Keratinocyte (primary cell): ENCODE data around the gene FOXI1. TPM values are rescaled to one million over a fixed set of nuclear protein-coding genes. Genes with fewer than 3 reads are reported as not detected.

ENCODE experiments used
- DNase-seq: peaks from one replicate; pipeline ENCODE4 v3.0.0-alpha.2; 2011; ENCODE audit warnings: low read depth, missing footprints, low spot score
- FAIRE-seq: peaks from 2 replicates; lab custom pipeline; 2011; peaks lifted over from hg19 to GRCh38; lab: Jason Lieb, UNC
- H2AFZ ChIP-seq: 2 replicates; pipeline ENCODE4 v1.6.0; 2012; ENCODE audit warnings: low read length, control low read depth, inconsistent platforms; ENCODE audit not compliant: control insufficient read depth
- H3K27ac ChIP-seq: 2 replicates; pipeline ENCODE4 v1.5.1; 2011; ENCODE audit warnings: low read length; ENCODE audit not compliant: control insufficient read depth, insufficient read depth
- H3K27me3 ChIP-seq: 3 replicates; pipeline ENCODE4 v1.6.0; 2011; ENCODE audit warnings: low read length; ENCODE audit not compliant: control insufficient read depth, insufficient read depth; ENCODE audit errors: extremely low read depth
- H3K36me3 ChIP-seq, 2 experiments: 2 replicates in 1 of 2; 3 replicates in 1 of 2; pipeline ENCODE4 v1.5.1; 2011; ENCODE audit warnings: low read length in 2 of 2, mild to moderate bottlenecking in 1 of 2; ENCODE audit not compliant: control insufficient read depth in 2 of 2, insufficient read depth in 2 of 2; ENCODE audit errors: extremely low read depth in 1 of 2
- H3K4me1 ChIP-seq: 3 replicates; pipeline ENCODE4 v1.5.1; 2011; ENCODE audit warnings: low read length; ENCODE audit not compliant: control insufficient read depth, insufficient read depth; ENCODE audit errors: extremely low read depth
- H3K4me2 ChIP-seq: 3 replicates; pipeline ENCODE4 v1.6.0; 2011; ENCODE audit warnings: low read depth, low read length; ENCODE audit not compliant: control insufficient read depth, insufficient read depth; ENCODE audit errors: extremely low read depth
- H3K4me3 ChIP-seq, 3 experiments: fragments of 200-600 bp in 1 of 3; sonication (generic) in 1 of 3; 2 replicates in 2 of 3; 3 replicates in 1 of 3; pipeline ENCODE4 v1.5.1; 2011 to 2016; ENCODE audit warnings: low read length in 3 of 3, mild to moderate bottlenecking in 3 of 3, control low read depth in 2 of 3, inconsistent platforms in 1 of 3, low read depth in 1 of 3, mixed read lengths in 1 of 3, mixed run types in 1 of 3, moderate library complexity in 1 of 3; ENCODE audit not compliant: control insufficient read depth in 2 of 3, insufficient read depth in 2 of 3; ENCODE audit errors: extremely low read depth in 1 of 3
- H3K79me2 ChIP-seq: 2 replicates; pipeline ENCODE4 v1.6.0; 2012; ENCODE audit warnings: low read length; ENCODE audit not compliant: control insufficient read depth, insufficient read depth
- H3K9ac ChIP-seq: 3 replicates; pipeline ENCODE4 v1.6.0; 2011; ENCODE audit warnings: low read length; ENCODE audit not compliant: control insufficient read depth, insufficient read depth; ENCODE audit errors: extremely low read depth
- H3K9me1 ChIP-seq: 3 replicates; pipeline ENCODE4 v1.6.0; 2011; ENCODE audit warnings: low read length; ENCODE audit not compliant: control insufficient read depth, insufficient read depth; ENCODE audit errors: extremely low read depth
- H3K9me3 ChIP-seq: 2 replicates; pipeline ENCODE4 v1.5.1; 2012; ENCODE audit warnings: low read depth, low read length; ENCODE audit not compliant: control insufficient read depth
- H4K20me1 ChIP-seq: 3 replicates; pipeline ENCODE4 v1.6.0; 2011; ENCODE audit warnings: low read length; ENCODE audit not compliant: control insufficient read depth, insufficient read depth; ENCODE audit errors: extremely low read depth
- EZH2 ChIP-seq: IDR thresholded peaks from one replicate; pipeline ENCODE4 v1.6.1; 2012; ENCODE audit warnings: inconsistent platforms, mild to moderate bottlenecking, low read length, moderate library complexity
- dilution Hi-C: fragments of 300-500 bp; cut with MboI; formaldehyde crosslinking; loops from one replicate; pipeline ENCODE4 v1.7.0; 2020; ENCODE audit warnings: low sequenced_read_pairs; ENCODE audit not compliant: extremely low pct_ligation_motif_present
- polyA plus RNA-seq, 5 experiments: library from polyadenylated mRNA; depleted of rRNA in 3 of 5; stranded (reverse) in 3 of 5; stranded (forward) in 1 of 5; unstranded in 1 of 5; fragments of >200 nt; gene quantifications; 1 replicate in 1 of 5; 2 replicates in 3 of 5; 3 replicates in 1 of 5; pipeline versions ENCODE4 v1.2.1 to v1.2.3, GENCODE V29; 2011 to 2012; ENCODE audit warnings: missing spikeins in 2 of 5, low read depth in 1 of 5, low replicate concordance in 1 of 5
- TF ChIP-seq, protein P1 (sequence below), 3 experiments: IDR thresholded peaks in 1 of 3; conservative IDR thresholded peaks in 1 of 3; optimal IDR thresholded peaks in 1 of 3; 2 replicates in 2 of 3; 3 replicates in 1 of 3; pipeline versions ENCODE3 to v1.5.1; 2011; ENCODE audit warnings: low read length in 3 of 3, mild to moderate bottlenecking in 3 of 3, moderate library complexity in 2 of 3, control low read depth in 1 of 3, inconsistent platforms in 1 of 3; ENCODE audit not compliant: insufficient read depth in 2 of 3; ENCODE audit errors: extremely low read depth in 1 of 3

FOXI1 gene
- polyA plus RNA-seq, 1 donor (not counting 4 experiments of a cell fraction or from before 2014, with no cell fraction given), result not detected

DNA sequence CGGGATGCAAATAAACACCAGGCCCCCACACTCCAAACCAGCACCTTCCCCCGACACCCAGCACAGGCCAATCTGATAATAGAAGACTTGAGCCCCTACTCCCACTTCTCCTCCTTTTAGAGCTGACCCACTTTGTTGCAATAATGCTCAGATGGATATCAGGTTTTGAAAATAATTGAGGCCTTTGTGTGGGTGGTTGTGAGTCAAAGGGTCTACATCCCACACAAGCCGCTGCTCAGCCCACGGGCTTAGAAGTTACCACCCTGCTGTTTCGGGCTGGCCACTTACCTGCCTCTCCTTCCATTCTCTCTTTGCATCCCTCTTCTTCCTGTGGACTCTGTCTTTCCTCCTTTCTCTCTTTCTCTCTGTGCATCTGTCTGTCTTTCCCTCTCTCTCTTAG is 36.2 kb upstream of the FOXI1 start:
- FAIRE-seq (no peak), DNase-seq (no peak)
- Histone ChIP-seq H2AFZ (no peak overlapping the region), H3K79me2 (no peaks in the 10 kb centered on the region), H4K20me1 (no peaks in the 10 kb centered on the region), H3K4me2 (no peak overlapping the region), H3K27ac (no peak overlapping the region), H3K9me3 (no peaks in the 10 kb centered on the region), H3K4me1 (no peaks in the 10 kb centered on the region), H3K9ac (no peak overlapping the region), H3K4me3 (no peak overlapping the region), H3K9me1 (no peaks in the 10 kb centered on the region), H3K36me3 (no peaks in the 10 kb centered on the region), H3K27me3 (no peaks in the 10 kb centered on the region)
- dilution Hi-C loops, result no loop called here
- no peak for TF ChIP-seq EZH2
- TF ChIP-seq, protein P1, sequence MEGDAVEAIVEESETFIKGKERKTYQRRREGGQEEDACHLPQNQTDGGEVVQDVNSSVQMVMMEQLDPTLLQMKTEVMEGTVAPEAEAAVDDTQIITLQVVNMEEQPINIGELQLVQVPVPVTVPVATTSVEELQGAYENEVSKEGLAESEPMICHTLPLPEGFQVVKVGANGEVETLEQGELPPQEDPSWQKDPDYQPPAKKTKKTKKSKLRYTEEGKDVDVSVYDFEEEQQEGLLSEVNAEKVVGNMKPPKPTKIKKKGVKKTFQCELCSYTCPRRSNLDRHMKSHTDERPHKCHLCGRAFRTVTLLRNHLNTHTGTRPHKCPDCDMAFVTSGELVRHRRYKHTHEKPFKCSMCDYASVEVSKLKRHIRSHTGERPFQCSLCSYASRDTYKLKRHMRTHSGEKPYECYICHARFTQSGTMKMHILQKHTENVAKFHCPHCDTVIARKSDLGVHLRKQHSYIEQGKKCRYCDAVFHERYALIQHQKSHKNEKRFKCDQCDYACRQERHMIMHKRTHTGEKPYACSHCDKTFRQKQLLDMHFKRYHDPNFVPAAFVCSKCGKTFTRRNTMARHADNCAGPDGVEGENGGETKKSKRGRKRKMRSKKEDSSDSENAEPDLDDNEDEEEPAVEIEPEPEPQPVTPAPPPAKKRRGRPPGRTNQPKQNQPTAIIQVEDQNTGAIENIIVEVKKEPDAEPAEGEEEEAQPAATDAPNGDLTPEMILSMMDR (optimal IDR thresholded peaks at IDR 0.05 in 1 of 3, IDR thresholded peaks at IDR 0.05 in 1 of 3, conservative IDR thresholded peaks at IDR 0.05 in 1 of 3; ENCODE audit: extremely low read depth in 1 of 3, insufficient read depth in 2 of 3, low read length in 3 of 3), result no peak

DNA sequence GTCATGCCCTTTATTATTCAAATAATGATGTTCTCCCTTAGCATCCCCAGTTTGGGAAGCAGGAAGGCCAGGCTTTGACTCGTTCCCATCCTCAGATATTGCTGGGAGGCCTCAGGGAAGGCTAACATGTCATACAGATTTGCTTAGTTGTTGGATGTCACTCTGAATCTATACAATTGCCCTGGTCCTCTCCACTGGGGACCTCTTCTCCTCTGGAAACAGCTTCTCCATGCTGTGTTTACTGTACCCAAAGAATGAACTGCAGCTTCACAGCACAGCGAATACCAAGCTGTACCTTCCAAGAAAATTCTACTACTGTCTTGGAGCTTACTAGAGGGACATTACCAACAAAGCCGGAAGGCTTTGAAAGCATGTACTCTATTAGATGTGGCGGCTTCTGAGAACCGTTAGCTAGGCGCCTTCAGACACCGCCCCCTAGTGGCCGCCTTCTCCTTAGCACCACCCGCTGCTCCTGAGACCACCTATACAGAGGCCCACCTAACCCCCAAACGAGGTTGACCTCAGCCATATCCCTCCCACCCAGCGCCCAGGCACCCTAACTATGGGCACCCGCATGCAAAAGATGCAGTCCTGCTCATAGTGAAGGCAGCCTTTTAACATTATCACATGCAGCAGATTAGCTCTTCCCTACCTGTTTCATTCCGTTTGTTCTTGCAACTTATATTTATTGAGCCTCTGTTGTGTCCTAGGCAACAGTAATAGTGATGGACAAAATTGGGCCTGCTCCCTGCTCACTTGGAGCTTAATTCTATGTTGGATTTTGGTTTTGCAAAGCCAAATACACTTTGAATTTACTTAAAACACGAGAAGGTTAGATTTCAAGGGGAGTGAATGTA is 34.9 kb upstream of the FOXI1 start:
- no peak overlapping the region for H2AFZ ChIP-seq
- no peak overlapping the region for H3K4me2 ChIP-seq
- TF ChIP-seq EZH2, result no peak
- TF ChIP-seq, protein P1 (optimal IDR thresholded peaks at IDR 0.05 in 1 of 3, IDR thresholded peaks at IDR 0.05 in 1 of 3, conservative IDR thresholded peaks at IDR 0.05 in 1 of 3; ENCODE audit: extremely low read depth in 1 of 3, insufficient read depth in 2 of 3, low read length in 3 of 3), result peak; percentile 65 to 85 (median 67)
- dilution Hi-C loops, result no loop called here
- FAIRE-seq, result no peak
- H3K9ac ChIP-seq, result no peak overlapping the region
- H3K4me1 ChIP-seq, result no peaks in the 10 kb centered on the region
- H3K9me3 ChIP-seq, result no peaks in the 10 kb centered on the region
- H3K36me3 ChIP-seq, result no peaks in the 10 kb centered on the region
- H3K4me3 ChIP-seq, result no peak overlapping the region
- H3K27me3 ChIP-seq, result no peaks in the 10 kb centered on the region
- H4K20me1 ChIP-seq, result no peaks in the 10 kb centered on the region
- no peak for DNase-seq
- no peaks in the 10 kb centered on the region for H3K9me1 ChIP-seq
- H3K79me2 ChIP-seq, result no peaks in the 10 kb centered on the region
- no peak overlapping the region for H3K27ac ChIP-seq
